HepG2 (cell line): ENCODE measurements around the gene CAMK2D. TPM values are rescaled to one million over a fixed set of nuclear protein-coding genes. Genes with fewer than 3 reads are reported as not detected.

Source experiments
- ATAC-seq: fragments of 200-7000 bp; cut with Tn5 transposase; 3 replicates; pipeline ENCODE4 v1.9.1; 2020; ENCODE audit warnings: mild to moderate bottlenecking, moderate library complexity
- BruUV-seq: library from RNA; stranded (reverse); fragments of 400-500 nt; replicated peaks from 2 replicates; lab custom pipeline; 2021; lab: Mats Ljungman, UMichigan
- CTCF ChIA-PET: fragments of 300-600 bp; formaldehyde crosslinking; extraction: SDS; loops from one replicate; lab custom pipeline; 2021; ENCODE audit warnings: low total read pairs, inconsistent platforms, low intra/inter-chr PET ratio; lab: Yijun Ruan, JAX
- POLR2A ChIA-PET: fragments of 350-600 bp; sonication (Branson Sonifier 250); formaldehyde crosslinking; loops from one replicate; lab custom pipeline; 2020; ENCODE audit warnings: antibody characterized with exemption, inconsistent platforms; lab: Yijun Ruan, JAX
- DNase-seq: peaks from one replicate; pipeline ENCODE4 v3.0.0-alpha.2; 2015; ENCODE audit warnings: low spot score
- FAIRE-seq: peaks from 3 replicates; lab custom pipeline; 2011; peaks lifted over from hg19 to GRCh38; lab: Jason Lieb, UNC
- H2AFZ ChIP-seq: one replicate; pipeline ENCODE4 v1.6.1; 2011; ENCODE audit warnings: low read length, inconsistent platforms
- H3K27ac ChIP-seq: fragments of 300-600 bp; 3 replicates; pipeline ENCODE4 v1.8.0; 2011; ENCODE audit warnings: mixed run types, mild to moderate bottlenecking, mixed read lengths, low read length, inconsistent platforms; ENCODE audit not compliant: insufficient read depth; ENCODE audit errors: extremely low read length
- H3K27me3 ChIP-seq, 2 experiments: fragments of 200-600 bp in 1 of 2; 2 replicates in 1 of 2; 3 replicates in 1 of 2; pipeline versions ENCODE4 v1.6.0 to v1.8.0; 2011; ENCODE audit warnings: low read length in 2 of 2, mild to moderate bottlenecking in 2 of 2, moderate library complexity in 2 of 2, inconsistent platforms in 1 of 2; ENCODE audit not compliant: insufficient read depth in 2 of 2, control insufficient read depth in 1 of 2
- H3K36me3 ChIP-seq, 2 experiments: fragments of 200-600 bp in 1 of 2; replicated peaks in 1 of 2; 2 replicates in 1 of 2; 3 replicates in 1 of 2; pipeline versions ENCODE4 v1.5.1 to v1.8.0; 2011; ENCODE audit warnings: low read length in 2 of 2, inconsistent platforms in 1 of 2; ENCODE audit not compliant: insufficient read depth in 2 of 2, control insufficient read depth in 1 of 2
- H3K4me1 ChIP-seq: 2 replicates; pipeline ENCODE4 v1.5.1; 2012; ENCODE audit warnings: low read length, inconsistent platforms; ENCODE audit not compliant: insufficient read depth
- H3K4me2 ChIP-seq: 2 replicates; pipeline ENCODE4 v1.6.0; 2011; ENCODE audit warnings: low read depth, low read length, inconsistent platforms
- H3K4me3 ChIP-seq, 3 experiments: fragments of 200-600 bp in 1 of 3; sonication (generic), shearing (Covaris generic) in 1 of 3; replicated peaks in 1 of 3; 2 replicates each; pipeline ENCODE4 v1.5.1; 2011 to 2016; ENCODE audit warnings: low read length in 3 of 3, inconsistent platforms in 2 of 3, low read depth in 2 of 3, mild to moderate bottlenecking in 2 of 3, control low read depth in 1 of 3, mixed read lengths in 1 of 3; ENCODE audit not compliant: insufficient read depth in 1 of 3
- H3K79me2 ChIP-seq: one replicate; pipeline ENCODE4 v1.6.1; 2011; ENCODE audit warnings: low read length, inconsistent platforms; ENCODE audit not compliant: insufficient read depth
- H3K9ac ChIP-seq: 2 replicates; pipeline ENCODE4 v1.6.0; 2011; ENCODE audit warnings: mild to moderate bottlenecking, low read depth, low read length, inconsistent platforms; ENCODE audit not compliant: insufficient read depth
- H3K9me3 ChIP-seq: 2 replicates; pipeline ENCODE4 v1.5.1; 2012; ENCODE audit warnings: mild to moderate bottlenecking, low read length
- H4K20me1 ChIP-seq: 2 replicates; pipeline ENCODE4 v1.6.0; 2011; ENCODE audit warnings: inconsistent platforms, mild to moderate bottlenecking, low read length, moderate library complexity; ENCODE audit not compliant: insufficient read depth
- CCDC6 ChIP-seq: sonication (generic); formaldehyde crosslinking; IDR thresholded peaks from 2 replicates; pipeline ENCODE4 v1.8.1; 2022; ENCODE audit warnings: mild to moderate bottlenecking, missing genetic modification reagents, moderate library complexity
- CENPX ChIP-seq: sonication (generic); formaldehyde crosslinking; IDR thresholded peaks from 2 replicates; pipeline ENCODE4 v1.9.0; 2021; ENCODE audit warnings: mild to moderate bottlenecking, missing genetic modification reagents, moderate library complexity
- FOSL2 ChIP-seq: sonication (generic); formaldehyde crosslinking; IDR thresholded peaks from 2 replicates; pipeline ENCODE4 v1.4.0; 2020; ENCODE audit warnings: missing genetic modification reagents
- FOXA3 ChIP-seq: IDR thresholded peaks from 2 replicates; pipeline ENCODE4 v1.6.1; 2016; ENCODE audit warnings: missing genetic modification reagents, missing compliant biosample characterization
- FOXK2 ChIP-seq: fragments of 450-650 bp; IDR thresholded peaks from 2 replicates; pipeline ENCODE4 v1.6.1; 2016
- KDM4B ChIP-seq: sonication (generic); formaldehyde crosslinking; IDR thresholded peaks from 2 replicates; pipeline ENCODE4 v1.4.0; 2020; ENCODE audit warnings: missing genetic modification reagents
- LCORL ChIP-seq, 2 experiments: fragments of 450-650 bp in 1 of 2; sonication (generic) in 1 of 2; formaldehyde crosslinking in 1 of 2; IDR thresholded peaks; 2 replicates each; pipeline versions ENCODE4 v1.5.0 to v1.6.1; 2017 to 2020; ENCODE audit warnings: antibody characterized with exemption in 1 of 2, missing genetic modification reagents in 1 of 2
- MBD4 ChIP-seq: IDR thresholded peaks from 2 replicates; pipeline ENCODE4 v1.6.1; 2012; ENCODE audit warnings: low read length, inconsistent platforms, borderline replicate concordance
- MED1 ChIP-seq: sonication (generic); formaldehyde crosslinking; IDR thresholded peaks from 2 replicates; pipeline ENCODE4 v1.4.0; 2020; ENCODE audit warnings: missing genetic modification reagents
- PHF5A ChIP-seq: IDR thresholded peaks from one replicate; pipeline ENCODE4 v1.6.1; 2018; ENCODE audit warnings: low read depth, missing genetic modification reagents; ENCODE audit not compliant: unreplicated experiment
- PLSCR1 ChIP-seq: sonication (generic); formaldehyde crosslinking; IDR thresholded peaks from 2 replicates; pipeline ENCODE4 v1.5.0; 2020; ENCODE audit warnings: missing genetic modification reagents, mild to moderate bottlenecking, borderline replicate concordance
- RXRB ChIP-seq: IDR thresholded peaks from 2 replicates; pipeline ENCODE4 v1.6.1; 2016; ENCODE audit warnings: borderline replicate concordance, missing genetic modification reagents, missing compliant biosample characterization
- U2AF1 ChIP-seq: fragments of 200-400 bp; formaldehyde crosslinking; optimal IDR thresholded peaks from 2 replicates; pipeline ENCODE3; 2017; ENCODE audit warnings: mild to moderate bottlenecking, low read depth, low read length
- ZBTB7A ChIP-seq: sonication (generic); formaldehyde crosslinking; IDR thresholded peaks from 2 replicates; pipeline ENCODE4 v1.8.0; 2022; ENCODE audit warnings: mild to moderate bottlenecking, missing genetic modification reagents
- ZNF20 ChIP-seq: sonication (generic); formaldehyde crosslinking; IDR thresholded peaks from 2 replicates; pipeline ENCODE4 v1.4.0; 2020; ENCODE audit warnings: mild to moderate bottlenecking, moderate library complexity, missing genetic modification reagents
- ZNF468 ChIP-seq: sonication (generic); formaldehyde crosslinking; IDR thresholded peaks from 2 replicates; pipeline ENCODE4 v1.8.0; 2022; ENCODE audit warnings: mild to moderate bottlenecking, moderate library complexity, missing genetic modification reagents
- ZNF496 ChIP-seq: sonication (generic); formaldehyde crosslinking; IDR thresholded peaks from 2 replicates; pipeline ENCODE4 v1.8.1; 2023; ENCODE audit warnings: mild to moderate bottlenecking, moderate library complexity, missing genetic modification reagents; ENCODE audit not compliant: insufficient replicate concordance
- ZNF775 ChIP-seq: sonication (generic); formaldehyde crosslinking; IDR thresholded peaks from 2 replicates; pipeline ENCODE4 v1.4.0; 2020; ENCODE audit warnings: missing genetic modification reagents, mild to moderate bottlenecking, moderate library complexity, borderline replicate concordance
- ZNF790 ChIP-seq: sonication (generic); formaldehyde crosslinking; IDR thresholded peaks from 2 replicates; pipeline ENCODE4 v1.8.0; 2022; ENCODE audit warnings: missing genetic modification reagents, mild to moderate bottlenecking, borderline replicate concordance
- ZSCAN12 ChIP-seq: sonication (generic); formaldehyde crosslinking; IDR thresholded peaks from 2 replicates; pipeline ENCODE4 v1.9.0; 2021; ENCODE audit warnings: mild to moderate bottlenecking, missing genetic modification reagents
- WGBS: methylation state at CpG from one replicate; pipeline ENCODE4 v1.1.6; 2017; ENCODE audit warnings: low lambda C conversion rate; 5-methylcytosine and 5-hydroxymethylcytosine counted together
- in situ Hi-C: cut with HindIII; loops from 2 replicates; pipeline ENCODE4 v1.10.0; 2017; ENCODE audit warnings: low pct_unique_long_range_greater_than_20kb; ENCODE audit not compliant: extremely low pct_ligation_motif_present
- intact Hi-C: fragments of 100-400 bp; cut with micrococcal nuclease; formaldehyde crosslinking; loops from one replicate; pipeline ENCODE4 v1.10.0; 2022; ENCODE audit not compliant: unreplicated experiment
- polyA plus RNA-seq, 8 experiments: library from polyadenylated mRNA; depleted of rRNA in 3 of 8; stranded (reverse) in 7 of 8; unstranded in 1 of 8; fragments of >200 nt; fragmentation: Illumina TruSeq in 4 of 8; extraction: Trizol in 4 of 8; gene quantifications; 2 replicates each; pipeline versions ENCODE4 v1.2.1 to v1.2.3, GENCODE V29; 2011 to 2016; ENCODE audit warnings: low read depth in 4 of 8, missing spikeins in 1 of 8, mixed read lengths in 1 of 8; ENCODE audit not compliant: insufficient read depth in 1 of 8
- total RNA-seq, 5 experiments: library from RNA; depleted of rRNA; stranded (reverse); fragments of >200 nt; fragmentation: Illumina TruSeq; extraction: Trizol; gene quantifications; 2 replicates each; pipeline ENCODE4 v1.2.3, GENCODE V29; 2016; ENCODE audit warnings: low read depth in 1 of 5
- TF ChIP-seq, protein P1 (sequence below): sonication (generic); formaldehyde crosslinking; IDR thresholded peaks from 2 replicates; pipeline ENCODE4 v1.5.1; 2020; ENCODE audit warnings: mild to moderate bottlenecking, moderate library complexity, missing genetic modification reagents
- TF ChIP-seq, protein P2 (sequence below): sonication (generic); formaldehyde crosslinking; conservative IDR thresholded peaks from 2 replicates; pipeline ENCODE4 v1.8.1; 2023; ENCODE audit warnings: missing genetic modification reagents

The CAMK2D gene
- total and polyA plus RNA-seq, 2 of the 13 experiments (the other 11 are each of a cell fraction or from before 2014, with no cell fraction given): 18.0 to 65.4 TPM

DNA sequence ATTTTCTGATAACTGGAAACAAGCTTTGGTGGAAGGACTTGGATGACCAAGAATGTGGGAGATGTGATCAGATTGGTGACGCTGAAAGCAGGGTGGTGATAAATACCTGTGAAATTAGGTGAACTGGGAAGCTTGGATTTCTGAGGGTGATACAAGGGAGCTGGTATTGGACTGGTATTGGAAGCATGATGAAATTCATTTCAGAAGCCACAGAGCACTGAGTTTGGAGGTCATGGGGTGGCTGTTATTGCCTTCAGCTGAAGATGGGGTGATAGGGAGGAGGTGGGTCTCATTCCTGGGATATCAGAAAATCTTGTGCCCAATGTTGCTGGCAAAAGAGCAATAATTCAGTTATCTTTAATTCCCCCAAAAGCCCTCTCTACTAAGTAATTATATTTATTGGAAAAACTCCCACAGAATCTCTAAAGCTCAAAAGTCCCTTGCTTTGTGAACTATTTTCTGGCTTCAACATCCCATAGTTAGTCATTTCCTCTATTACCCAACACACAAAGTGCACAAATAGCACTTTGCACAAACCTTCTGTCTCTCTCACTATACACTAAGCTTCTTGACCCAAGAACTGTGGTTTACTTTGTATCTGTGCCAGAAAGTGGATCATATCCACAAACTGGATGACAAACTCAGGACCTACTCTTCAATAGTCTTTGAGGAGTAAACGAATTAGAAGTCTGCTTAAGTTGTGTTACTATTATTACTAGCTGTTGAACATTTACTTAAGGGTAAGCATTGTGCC, 23.1 kb upstream of the CAMK2D start:
- in situ Hi-C loops (no loop called here), intact Hi-C loops (no loop called here)
- CTCF ChIA-PET: no interaction called here
- no peaks in the 10 kb centered on the region for H3K36me3 ChIP-seq
- H2AFZ ChIP-seq: no peak overlapping the region
- H3K79me2 ChIP-seq: no peaks in the 10 kb centered on the region
- peak overlapping the region; percentile 40 for H3K27ac ChIP-seq
- 11% methylated on average over 2 of the region's 2 CpGs for WGBS
- no peaks in the 10 kb centered on the region for H3K9me3 ChIP-seq
- FAIRE-seq (peak; percentile 62), DNase-seq (peak; percentile 83), ATAC-seq (peak; percentile 99)
- BruUV-seq: no TSS peak
- H3K9ac ChIP-seq: no peak overlapping the region
- no peak overlapping the region; a peak in 1 of 6 replicates for H3K4me3 ChIP-seq
- no peaks in the 10 kb centered on the region for H4K20me1 ChIP-seq
- POLR2A ChIA-PET: interaction anchor here (1.1 to 1.4 kb wide), 3 partner anchors 18 to 24 kb away, joined by 3 to 6 read pairs (median 4); no protein-coding TSS in a partner anchor
- H3K4me2 ChIP-seq: peak overlapping the region; percentile 48
- peaks cover 18% of the 10 kb centered on the region for H3K4me1 ChIP-seq
- H3K27me3 ChIP-seq: no peaks in the 10 kb centered on the region
- TF ChIP-seq FOXA3 (CRISPR knock-in tag) (peak; percentile 89), ZNF468 (no peak), CCDC6 (CRISPR knock-in tag) (no peak), ZSCAN12 (no peak), MED1 (CRISPR knock-in tag) (peak; percentile 83), ZNF496 (CRISPR knock-in tag) (no peak), LCORL (IDR thresholded peaks at IDR 0.05) (no peak), LCORL (CRISPR knock-in tag; IDR thresholded peaks at IDR 0.05) (0 out of 2 replicates have a peak, but pooled peaks have one; percentile 28), MBD4 (no peak), CENPX (CRISPR knock-in tag) (no peak), ZNF775 (CRISPR knock-in tag) (no peak), FOSL2 (CRISPR knock-in tag) (peak; percentile 89), ZBTB7A (CRISPR knock-in tag) (no peak), PLSCR1 (CRISPR knock-in tag) (no peak), ZNF790 (CRISPR knock-in tag) (no peak), PHF5A (CRISPR knock-in tag) (peak; percentile 36), FOXK2 (no peak), RXRB (peak; percentile 61; the same call in 1 of the 2 replicates), KDM4B (CRISPR knock-in tag) (no peak), ZNF20 (CRISPR knock-in tag) (no peak), U2AF1 (no peak)
- TF ChIP-seq, protein P1, sequence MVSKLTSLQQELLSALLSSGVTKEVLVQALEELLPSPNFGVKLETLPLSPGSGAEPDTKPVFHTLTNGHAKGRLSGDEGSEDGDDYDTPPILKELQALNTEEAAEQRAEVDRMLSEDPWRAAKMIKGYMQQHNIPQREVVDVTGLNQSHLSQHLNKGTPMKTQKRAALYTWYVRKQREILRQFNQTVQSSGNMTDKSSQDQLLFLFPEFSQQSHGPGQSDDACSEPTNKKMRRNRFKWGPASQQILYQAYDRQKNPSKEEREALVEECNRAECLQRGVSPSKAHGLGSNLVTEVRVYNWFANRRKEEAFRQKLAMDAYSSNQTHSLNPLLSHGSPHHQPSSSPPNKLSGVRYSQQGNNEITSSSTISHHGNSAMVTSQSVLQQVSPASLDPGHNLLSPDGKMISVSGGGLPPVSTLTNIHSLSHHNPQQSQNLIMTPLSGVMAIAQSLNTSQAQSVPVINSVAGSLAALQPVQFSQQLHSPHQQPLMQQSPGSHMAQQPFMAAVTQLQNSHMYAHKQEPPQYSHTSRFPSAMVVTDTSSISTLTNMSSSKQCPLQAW (CRISPR knock-in tag): no peak
- TF ChIP-seq, protein P2, sequence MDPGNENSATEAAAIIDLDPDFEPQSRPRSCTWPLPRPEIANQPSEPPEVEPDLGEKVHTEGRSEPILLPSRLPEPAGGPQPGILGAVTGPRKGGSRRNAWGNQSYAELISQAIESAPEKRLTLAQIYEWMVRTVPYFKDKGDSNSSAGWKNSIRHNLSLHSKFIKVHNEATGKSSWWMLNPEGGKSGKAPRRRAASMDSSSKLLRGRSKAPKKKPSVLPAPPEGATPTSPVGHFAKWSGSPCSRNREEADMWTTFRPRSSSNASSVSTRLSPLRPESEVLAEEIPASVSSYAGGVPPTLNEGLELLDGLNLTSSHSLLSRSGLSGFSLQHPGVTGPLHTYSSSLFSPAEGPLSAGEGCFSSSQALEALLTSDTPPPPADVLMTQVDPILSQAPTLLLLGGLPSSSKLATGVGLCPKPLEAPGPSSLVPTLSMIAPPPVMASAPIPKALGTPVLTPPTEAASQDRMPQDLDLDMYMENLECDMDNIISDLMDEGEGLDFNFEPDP (CRISPR knock-in tag): no peak
